ENCODE results near the gene CRKL. TPM values are rescaled to one million over a fixed set of nuclear protein-coding genes. Genes with fewer than 3 reads are reported as not detected.

Gene CRKL
- total and polyA plus RNA-seq, 11 donors: 22.4 to 64.2 (median 52.9) TPM

- 71 to 84% (median 80%) methylated on average over 3 of the region's 3 CpGs for WGBS, 4 donors
- no peaks in the 10 kb centered on the region for H3K27me3 ChIP-seq
- H3K4me3 ChIP-seq: no peak overlapping the region
- H3K4me1 ChIP-seq: peaks cover 0 to 24% (median 8%) of the 10 kb centered on the region in 12 donors
- H3K9me3 ChIP-seq: no peaks in the 10 kb centered on the region
- peaks cover 0 to 59% (median 40%) of the 10 kb centered on the region in 9 donors for H3K36me3 ChIP-seq
- DNase-seq (no peak), ATAC-seq (no peak)
- no peak overlapping the region for H3K27ac ChIP-seq
- TF ChIP-seq POLR2A (IDR thresholded peaks at IDR 0.05) (no peak), CTCF (IDR thresholded peaks at IDR 0.05) (no peak)
- intact Hi-C loops (cut with DNase I): no loop called here
These were observed 36.1 kb downstream of the CRKL start for GRCh38 chr22:20953342-20953608.

GRCh38 chr22:20953668-20954500 lies 36.7 kb downstream of the CRKL start:
- intact Hi-C loops (cut with DNase I): no loop called here
- 88 to 93% (median 91%) methylated on average over 8 of the region's 8 CpGs for WGBS, 4 donors
- Histone ChIP-seq H3K4me1 (peaks cover 0 to 23% (median 9%) of the 10 kb centered on the region in 12 donors), H3K27me3 (no peaks in the 10 kb centered on the region), H3K36me3 (peaks cover 0 to 54% (median 40%) of the 10 kb centered on the region in 9 donors), H3K27ac (no peak overlapping the region), H3K9me3 (no peaks in the 10 kb centered on the region), H3K4me3 (no peak overlapping the region)
- no peak for TF ChIP-seq CTCF (IDR thresholded peaks at IDR 0.05)
- no peak for TF ChIP-seq POLR2A (IDR thresholded peaks at IDR 0.05)
- ATAC-seq: no peak
- DNase-seq: no peak

GRCh38 chr22:20955548-20955947 lies 38.3 kb downstream of the CRKL start:
- peaks cover 0 to 40% (median 32%) of the 10 kb centered on the region in 9 donors for H3K36me3 ChIP-seq
- TF ChIP-seq POLR2A (IDR thresholded peaks at IDR 0.05) (no peak), CTCF (IDR thresholded peaks at IDR 0.05) (no peak)
- intact Hi-C loops (cut with DNase I): no loop called here
- DNase-seq (no peak), ATAC-seq (no peak)
- peaks cover 0 to 23% (median 8%) of the 10 kb centered on the region in 12 donors for H3K4me1 ChIP-seq
- 75 to 93% (median 87%) methylated on average over 7 of the region's 7 CpGs for WGBS, 4 donors
- H3K9me3 ChIP-seq: no peaks in the 10 kb centered on the region
- H3K27ac ChIP-seq: no peak overlapping the region
- no peak overlapping the region for H3K4me3 ChIP-seq
- H3K27me3 ChIP-seq: no peaks in the 10 kb centered on the region

GRCh38 chr22:20956258-20957101 lies 39.3 kb downstream of the CRKL start:
- Histone ChIP-seq H3K27me3 (no peaks in the 10 kb centered on the region), H3K27ac (peak overlapping the region in 5 of 12 donors; percentile 29 to 75 (median 53)), H3K4me1 (peaks cover 0 to 23% (median 8%) of the 10 kb centered on the region in 12 donors), H3K4me3 (peak overlapping the region; percentile 33 to 85 (median 62)), H3K9me3 (no peaks in the 10 kb centered on the region), H3K36me3 (peaks cover 0 to 30% (median 23%) of the 10 kb centered on the region in 9 donors)
- no peak for TF ChIP-seq POLR2A (IDR thresholded peaks at IDR 0.05)
- TF ChIP-seq CTCF (IDR thresholded peaks at IDR 0.05): no peak
- peak in 1 of 5 donors; percentile 46 for DNase-seq
- intact Hi-C loops (cut with DNase I): no loop called here
- 56 to 60% (median 58%) methylated on average over 21 to 27 of the region's 27 CpGs for WGBS, 4 donors
- peak in 1 of 4 donors; percentile 5 for ATAC-seq

All from heart left ventricle (tissue), 16 donors.